NCI-H524 treated with DMSO at 0.1 percent for 48 hours (cell line): ENCODE measurements around the gene PHLDB1.
A peak's percentile ranks its signal among the peaks of the same experiment; 100 is the strongest.
"Not testable (repeated sequence)": the region's sequence is repeated elsewhere in the genome, so short reads cannot be mapped to it uniquely, and the experiment has no call there.

Experiments used
- DNase-seq: peaks from one replicate; lab custom pipeline; 2025; lab: John Stamatoyannopoulos, UW

Gene PHLDB1

DNA sequence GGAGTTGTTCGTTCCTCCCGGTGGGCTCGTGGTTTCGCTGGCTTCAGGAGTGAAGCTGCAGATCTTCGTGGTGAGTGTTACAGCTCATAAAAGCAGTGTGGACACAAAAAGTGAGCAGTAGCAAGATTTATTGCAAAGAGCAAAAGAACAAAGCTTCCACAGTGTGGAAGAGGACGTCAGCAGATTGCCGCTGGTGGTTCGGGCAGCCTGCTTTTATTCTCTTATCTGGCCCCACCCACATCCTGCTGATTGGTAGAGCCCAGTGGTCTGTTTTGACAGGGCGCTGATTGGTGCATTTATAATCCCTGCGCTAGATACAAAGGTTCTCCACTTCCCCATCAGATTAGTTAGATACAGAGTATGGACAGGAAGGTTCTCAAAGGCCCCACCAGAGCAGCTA, 80.9 kb downstream of the PHLDB1 start:
- not testable (repeated sequence) for DNase-seq

DNA sequence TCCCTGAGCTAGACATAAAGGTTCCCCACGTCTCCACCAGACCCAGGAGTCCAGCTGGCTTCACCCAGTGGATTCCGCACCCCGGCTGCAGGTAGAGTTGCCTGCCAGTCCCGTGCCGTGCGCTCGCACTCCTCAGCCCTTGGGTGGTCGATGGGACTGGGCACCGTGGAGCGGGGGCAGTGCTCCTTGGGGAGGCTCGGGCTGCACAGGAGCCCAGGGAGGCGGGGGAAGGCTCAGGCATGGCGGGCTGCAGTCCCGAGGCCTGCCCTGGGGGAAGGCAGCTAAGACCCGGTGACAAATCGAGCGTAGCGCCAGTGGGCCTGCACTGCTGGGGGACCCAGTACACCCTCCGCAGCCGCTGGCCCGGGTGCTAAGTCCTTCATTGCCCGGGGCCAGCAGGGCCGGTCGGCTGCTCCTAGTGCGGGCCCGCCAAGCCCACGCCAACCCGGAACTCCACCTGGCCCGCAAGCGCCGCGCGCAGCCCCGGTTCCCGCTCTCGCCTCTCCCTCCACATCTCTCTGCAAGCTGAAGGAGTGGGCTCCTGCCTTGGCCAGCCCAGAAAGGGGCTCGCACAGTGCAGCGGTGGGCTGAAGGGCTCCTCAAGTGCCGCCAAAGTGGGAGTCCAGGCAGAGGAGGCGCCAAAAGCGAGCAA, 81.6 kb downstream of the PHLDB1 start:
- DNase-seq, result no peak

DNA sequence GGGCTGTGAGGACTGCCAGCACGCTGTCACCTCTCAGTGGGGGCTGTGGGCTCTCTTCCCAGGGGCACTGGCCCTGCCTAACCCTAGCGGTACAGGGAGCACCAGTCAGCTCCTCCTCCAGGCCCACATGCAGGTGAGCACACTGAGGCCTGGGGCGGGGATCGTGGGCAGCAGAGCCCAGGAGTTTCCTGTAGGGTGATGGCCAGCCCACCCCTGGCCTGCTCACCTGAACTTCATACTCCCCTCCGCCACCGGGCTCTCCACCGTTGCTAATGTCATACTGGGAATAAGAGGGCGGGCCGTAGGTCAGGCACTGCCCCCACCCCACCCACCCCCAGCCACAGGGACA, 82.1 kb downstream of the PHLDB1 start:
- no peak for DNase-seq

DNA sequence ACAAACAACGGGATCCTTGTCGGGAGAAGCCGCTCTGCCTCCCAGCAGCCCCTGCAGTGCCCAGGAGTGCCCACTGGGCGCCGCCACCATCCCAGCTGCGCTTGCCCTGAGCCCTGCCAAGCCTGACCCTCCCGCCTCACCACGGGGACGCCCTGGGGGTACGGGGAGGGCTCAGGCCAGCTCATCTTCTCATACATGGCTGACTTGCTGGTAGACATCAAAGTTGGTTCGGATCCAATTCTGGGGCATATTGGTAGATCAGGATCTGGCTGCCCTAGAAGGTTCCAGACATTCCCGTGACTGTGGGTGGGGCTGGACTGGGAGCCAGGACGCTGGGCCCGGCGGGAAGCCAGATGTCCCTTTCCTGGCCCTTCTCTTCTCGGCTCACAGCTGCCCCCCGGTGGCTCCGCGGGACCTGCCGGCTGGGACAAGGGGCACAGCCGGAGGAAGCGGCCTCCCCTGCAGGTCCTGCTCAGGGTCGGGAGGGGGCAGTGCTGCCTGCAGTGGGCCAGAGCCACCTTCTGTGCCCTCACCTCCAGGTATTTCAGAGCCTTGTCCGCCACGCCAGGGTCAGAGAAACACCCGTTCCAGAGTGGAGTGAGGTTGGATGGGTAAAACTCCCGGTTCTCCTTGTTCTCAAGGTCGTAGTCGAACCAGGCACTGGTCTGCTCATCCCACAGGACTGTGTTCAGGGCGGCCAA, 82.6 kb downstream of the PHLDB1 start:
- peak; percentile 77 for DNase-seq

DNA sequence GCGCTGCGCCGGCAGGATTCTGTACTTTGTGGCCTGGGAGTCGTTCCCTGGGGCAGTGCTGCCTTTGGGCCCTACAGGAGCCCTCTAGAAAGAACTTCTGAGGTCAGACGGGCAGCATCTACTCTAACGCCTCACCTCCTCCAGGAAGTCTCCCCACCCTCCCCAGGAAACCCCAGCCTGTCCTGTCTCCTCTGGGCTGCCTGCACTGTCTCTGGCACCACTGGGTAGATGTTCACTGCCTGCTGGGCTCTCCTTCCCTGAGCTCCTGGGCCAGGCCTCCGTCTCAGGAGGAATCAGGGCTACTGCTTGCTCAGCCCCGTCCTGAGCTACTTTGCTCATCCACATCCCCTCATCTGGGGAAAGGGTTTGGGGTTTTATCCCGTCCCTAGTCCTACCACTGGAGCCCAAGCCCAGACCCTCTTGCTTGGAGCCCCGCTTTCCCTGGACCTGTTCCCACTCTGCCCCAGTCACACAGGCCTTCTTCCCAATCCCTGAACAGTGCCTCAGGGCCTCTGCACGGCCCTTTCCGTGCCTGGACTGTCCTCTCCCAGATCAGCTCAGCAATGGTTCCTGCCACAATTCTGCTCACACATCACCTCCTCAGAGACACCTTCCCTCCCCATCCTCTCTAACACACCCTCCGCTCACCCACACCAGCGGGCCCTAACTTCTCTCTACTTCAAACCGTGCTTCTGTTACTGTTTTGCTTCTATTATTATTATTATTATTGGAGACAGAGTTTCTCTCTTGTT, 83.3 kb downstream of the PHLDB1 start:
- DNase-seq, result no peak

DNA sequence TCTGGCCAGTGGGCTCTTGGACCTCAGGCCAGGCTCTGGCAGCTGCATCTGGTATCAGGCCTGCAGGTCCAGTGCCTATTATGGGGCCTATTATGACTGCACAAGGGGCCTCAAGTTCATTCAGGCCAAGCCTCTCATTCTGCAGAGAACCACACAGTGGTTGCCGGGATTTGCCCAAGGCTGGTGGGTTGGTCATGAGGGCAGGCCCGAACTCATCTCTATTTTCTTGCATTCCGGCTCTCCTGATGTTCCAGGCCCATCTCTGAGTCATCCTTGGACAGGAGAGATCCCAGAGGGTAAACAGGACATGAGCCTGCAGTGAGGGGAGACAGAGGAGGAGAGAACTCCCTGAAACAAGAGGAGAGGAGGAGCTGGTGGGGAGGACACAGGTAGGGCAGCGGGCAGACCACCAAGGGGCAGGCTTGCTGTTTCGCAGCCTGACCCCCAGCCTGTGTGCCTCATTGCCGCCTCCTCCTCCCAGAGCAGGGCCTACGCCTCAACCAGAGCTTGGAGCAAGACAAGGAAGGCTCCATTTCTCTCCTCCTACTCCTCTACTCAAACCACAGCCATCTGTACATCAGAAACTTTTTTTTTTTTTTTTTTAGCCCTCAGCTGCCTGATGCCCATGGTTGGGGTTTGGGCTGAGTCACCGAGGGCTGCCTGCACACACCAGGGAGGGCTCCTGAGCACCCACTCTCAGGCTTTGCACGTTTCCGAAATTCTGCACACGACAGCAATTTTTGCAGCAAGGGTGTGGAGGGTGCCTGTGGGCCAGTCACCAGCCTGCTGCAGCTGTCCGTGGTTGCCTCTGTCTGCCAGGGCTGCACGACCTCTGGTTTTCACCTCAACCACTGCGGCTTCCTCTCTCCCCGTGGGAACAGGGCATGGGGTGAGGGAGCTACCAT, 84.8 kb downstream of the PHLDB1 start:
- no peak for DNase-seq

DNA sequence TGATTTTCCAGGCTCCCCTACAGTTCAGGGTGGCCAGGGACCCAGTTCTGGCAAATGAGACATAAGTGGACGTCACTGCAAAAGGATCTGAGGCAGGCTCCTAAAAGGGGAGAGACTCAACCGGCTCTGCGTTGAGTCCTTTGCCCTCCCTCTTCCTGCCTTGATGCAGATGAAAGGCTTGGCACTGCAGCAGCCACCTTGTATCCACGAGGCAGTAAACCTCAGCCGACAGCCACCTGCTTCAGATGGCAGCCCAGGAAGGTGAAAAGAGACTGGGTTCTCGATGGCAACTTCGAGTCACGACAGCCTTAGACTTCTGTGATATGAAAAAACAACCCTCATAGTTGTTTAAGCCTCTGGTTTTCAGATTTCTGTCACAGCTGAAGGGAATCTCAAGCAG, 86.8 kb downstream of the PHLDB1 start:
- no peak for DNase-seq

DNA sequence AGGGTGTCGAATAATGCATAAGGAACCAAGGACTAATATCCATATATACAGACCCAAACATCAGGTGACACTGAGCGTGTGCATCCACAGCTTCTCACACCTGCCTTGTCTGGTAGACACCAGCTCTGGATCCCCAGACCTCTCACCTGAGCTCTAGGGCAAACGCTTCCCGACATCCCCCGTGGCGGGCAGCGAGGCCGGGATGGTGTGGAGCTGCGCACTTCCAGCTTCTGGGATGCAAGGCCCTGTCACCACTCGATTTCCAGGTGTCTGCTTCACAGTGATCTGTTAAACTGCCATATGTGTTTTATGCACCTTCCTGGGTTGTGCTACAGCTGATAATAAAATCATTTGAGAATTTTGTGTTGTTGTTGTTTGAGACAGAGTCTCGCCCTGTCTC, 87.4 kb downstream of the PHLDB1 start:
- no peak for DNase-seq

DNA sequence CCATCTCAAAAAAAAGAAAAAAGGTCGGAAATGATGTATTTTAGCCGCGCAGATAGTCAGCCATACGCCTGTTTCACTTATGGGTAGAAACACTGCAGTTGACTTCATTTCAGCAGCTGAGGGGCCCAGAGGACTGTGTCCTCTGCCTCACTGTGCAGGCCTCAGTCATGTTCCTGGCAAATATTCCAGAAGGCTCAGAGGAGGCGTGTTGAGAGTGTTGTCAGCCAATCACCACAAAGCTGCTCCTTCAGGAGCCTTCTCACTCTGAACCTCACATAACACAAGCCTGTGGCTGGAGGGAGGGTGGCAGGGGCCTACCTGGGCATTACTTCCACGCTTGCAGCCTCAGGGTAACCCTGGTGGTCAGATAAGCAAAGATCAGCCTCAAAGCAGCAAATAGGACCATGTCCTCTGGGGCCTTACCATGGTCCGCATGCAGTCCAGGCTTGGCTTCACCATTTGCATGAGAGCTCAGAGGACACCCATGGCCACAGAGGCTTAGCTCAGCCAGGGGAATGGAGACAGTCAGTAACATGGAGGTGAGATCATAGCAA, 89.3 kb downstream of the PHLDB1 start:
- no peak for DNase-seq

DNA sequence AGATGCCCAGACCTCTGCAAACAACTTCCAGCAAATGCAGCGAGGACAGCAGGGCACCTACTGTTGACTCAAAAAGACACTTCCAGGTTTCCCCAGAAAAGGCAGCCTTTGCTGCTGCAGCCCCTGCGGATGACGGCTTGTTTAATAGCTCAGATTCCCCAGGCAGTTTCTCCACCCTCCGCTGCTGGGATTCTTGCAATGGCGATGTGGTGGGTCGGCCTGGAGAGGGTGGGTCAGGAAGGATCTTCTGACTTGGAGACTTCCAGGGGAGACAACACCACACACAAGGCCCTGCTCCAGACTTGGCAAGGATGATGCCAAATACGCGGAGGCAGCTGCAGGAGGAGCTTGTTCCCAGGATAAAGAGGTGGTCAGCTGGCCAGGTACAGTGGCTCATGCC, 89.9 kb downstream of the PHLDB1 start:
- DNase-seq, result no peak

DNA sequence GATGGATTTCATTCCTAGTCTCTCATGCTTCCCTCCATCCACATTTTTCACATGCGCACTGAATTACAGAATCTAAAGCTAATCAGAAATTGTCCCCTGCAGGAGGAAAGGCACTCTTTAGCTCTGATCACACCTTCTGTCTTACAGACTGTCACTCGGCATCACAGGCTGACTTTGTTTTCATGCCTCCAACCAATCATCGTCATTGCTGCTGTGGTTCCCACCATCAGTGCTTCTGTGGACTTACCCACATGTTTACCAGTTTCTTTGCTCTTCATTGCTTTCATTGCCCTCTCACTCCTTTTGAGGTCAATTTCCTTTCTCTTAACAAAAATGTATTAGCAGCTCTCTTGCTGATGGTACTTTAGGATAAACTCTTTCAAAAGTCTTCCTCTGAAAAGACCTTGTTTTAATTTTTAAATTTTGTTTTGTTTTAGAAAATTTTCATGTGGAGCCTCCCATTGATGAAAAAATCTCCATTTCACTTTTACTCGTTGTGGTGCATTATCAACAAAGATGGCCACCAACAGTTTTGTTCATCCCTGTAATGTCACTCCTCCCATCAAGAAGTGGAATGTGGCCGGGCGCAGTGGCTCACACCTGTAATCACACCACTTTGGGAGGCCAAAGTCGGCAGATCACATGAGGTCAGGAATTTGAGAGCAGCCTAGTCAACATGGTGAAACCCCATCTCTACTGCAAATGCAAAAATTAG, 92.2 kb downstream of the PHLDB1 start:
- DNase-seq, result no peak

DNA sequence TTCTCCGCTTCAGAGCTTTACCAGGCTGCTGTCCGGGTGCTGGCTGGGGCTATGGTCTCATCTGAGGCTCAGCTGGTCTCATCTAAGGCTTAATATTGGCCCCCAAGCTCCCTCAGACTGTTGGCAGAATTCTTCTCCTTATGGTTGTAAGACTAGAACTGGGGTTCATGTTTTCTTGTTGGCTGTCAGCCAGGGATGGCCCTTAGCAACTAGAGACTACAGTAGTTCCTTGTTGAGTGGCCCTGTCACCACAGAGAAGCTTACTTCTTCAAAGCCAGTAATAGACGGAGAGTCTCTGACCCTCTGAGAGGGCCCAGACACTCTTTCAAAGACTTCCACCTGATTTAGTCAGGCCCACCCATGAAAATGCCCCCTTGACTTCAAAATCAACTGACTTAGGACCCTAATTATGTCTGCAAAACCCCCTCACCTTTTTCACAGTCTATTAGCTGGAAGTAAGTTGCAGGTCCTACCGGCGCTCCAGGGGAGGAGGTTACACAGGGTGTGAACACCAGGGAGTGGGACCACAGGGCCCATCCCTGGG, 96.2 kb downstream of the PHLDB1 start:
- DNase-seq, result no peak

DNA sequence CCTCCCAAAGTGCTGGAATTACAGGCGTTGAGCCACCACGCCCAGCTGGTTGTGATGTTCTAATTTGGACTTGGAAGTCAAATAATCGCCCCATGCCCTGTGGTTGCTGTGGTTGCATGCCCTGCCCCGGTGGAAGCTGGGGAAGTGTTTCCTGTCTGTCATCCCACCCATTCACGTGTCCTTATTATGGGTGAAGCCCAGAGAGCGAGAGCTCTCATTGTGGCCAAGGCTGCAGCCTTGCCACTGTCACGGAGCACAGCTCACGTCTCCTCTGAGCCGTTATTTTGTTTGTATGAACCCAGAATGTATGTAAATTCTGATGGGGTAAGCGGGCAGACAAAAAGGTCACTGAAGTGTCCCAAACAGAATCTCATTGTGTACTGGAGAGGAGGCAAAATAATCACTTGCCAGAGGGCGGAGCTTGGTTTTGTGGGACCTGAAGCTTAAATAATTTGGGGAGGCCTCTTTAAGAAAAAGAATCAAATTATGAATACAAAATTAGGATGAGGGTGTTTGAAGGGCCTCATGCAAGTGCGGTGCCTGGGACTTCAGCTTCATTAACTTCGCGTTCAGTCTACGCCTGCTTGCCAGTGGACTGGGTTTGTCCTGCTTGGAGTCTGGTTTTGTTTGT, 97.8 kb downstream of the PHLDB1 start:
- DNase-seq, result no peak

DNA sequence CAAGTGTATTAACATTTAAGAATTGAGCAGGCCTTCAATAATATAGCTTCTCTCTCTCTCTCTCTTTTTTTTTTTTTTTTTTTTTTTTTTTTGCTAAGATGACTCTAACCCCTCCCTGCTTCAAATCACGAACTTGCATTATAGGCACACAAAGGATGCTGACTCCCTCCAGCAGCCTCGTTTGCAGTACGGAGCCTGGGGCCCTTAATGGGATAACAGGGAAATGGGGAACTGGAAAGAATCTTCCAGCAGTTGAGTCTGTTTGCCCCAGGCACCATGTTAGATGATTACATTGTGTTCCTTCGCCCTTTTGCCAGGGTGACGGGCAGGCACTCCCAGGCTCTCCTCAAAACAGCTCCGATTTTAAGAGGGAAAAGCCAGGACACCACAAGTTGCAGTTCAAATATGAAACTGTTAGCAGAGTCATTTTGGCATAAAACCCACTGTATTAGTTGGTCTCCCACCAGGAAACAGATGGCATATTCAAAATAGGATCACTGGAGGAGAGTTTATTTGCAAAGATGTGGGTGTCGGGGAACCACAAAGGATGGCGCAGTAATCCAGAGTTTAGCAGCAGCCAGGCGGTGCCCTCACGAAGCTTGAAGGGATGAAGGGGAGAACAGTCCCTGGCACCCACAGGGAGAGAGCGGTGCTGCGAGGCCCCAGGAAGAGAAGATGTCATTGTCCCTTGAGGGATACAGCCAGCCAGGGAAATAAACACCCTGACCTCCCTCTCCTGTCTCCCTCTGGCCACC, 98.6 kb downstream of the PHLDB1 start:
- DNase-seq, result no peak

DNA sequence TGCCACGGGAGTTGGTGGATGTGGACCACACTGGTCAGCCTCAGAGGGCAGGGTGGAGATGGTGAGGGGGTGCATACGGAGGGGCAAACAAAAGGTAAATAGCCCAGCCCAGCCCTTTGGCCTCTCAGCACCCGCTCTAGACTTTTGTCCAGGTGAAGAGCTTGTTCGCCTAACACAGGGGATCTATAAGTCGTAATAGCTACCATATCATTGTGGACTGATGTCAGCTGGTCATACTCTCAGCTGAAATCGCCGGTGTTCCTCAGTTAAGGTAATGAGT, 99.1 kb downstream of the PHLDB1 start:
- no peak for DNase-seq
